WTC11 (cell line): Measurements from ENCODE around the gene HPS1.

ENCODE experiments used
- NR2C2 ChIP-seq: sonication (generic); formaldehyde crosslinking; IDR thresholded peaks from 2 replicates; pipeline ENCODE4 v1.8.0; 2022; ENCODE audit warnings: mild to moderate bottlenecking, missing genetic modification reagents
- SP1 ChIP-seq: sonication (generic); formaldehyde crosslinking; conservative IDR thresholded peaks from 2 replicates; pipeline ENCODE4 v1.8.1; 2022; ENCODE audit warnings: missing genetic modification reagents
- TF ChIP-seq, protein P1 (sequence below): fragments of 200-600 bp; IDR thresholded peaks from 2 replicates; pipeline ENCODE4 v1.8.0; 2022; ENCODE audit warnings: antibody characterized with exemption
- TF ChIP-seq, protein P2 (sequence below): fragments of 250-450 bp; sonication (Bioruptor Pico); IDR thresholded peaks from 2 replicates; pipeline ENCODE4 v2.1.2; 2022; ENCODE audit warnings: mild to moderate bottlenecking, moderate library complexity

DNA sequence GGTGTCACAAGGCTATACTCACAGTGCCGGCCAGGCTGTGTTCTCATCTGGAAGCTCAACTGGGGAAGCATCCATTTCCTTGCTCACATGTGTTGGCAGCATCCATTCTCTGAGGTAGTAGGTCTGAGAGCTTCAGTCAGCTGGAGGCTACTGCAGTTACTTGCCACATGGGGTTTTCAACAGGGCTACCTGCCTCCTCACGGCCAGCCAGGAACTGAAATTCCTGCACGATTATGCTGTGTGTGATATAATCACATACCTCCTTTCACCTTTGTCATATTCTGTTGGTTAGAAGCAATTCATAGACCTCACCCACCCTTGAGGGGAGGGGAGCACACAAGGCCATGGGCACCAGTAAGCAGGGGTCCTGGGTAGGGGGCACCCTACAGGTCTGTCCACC, 69.2 kb downstream of the HPS1 start:
- no peak for TF ChIP-seq NR2C2 (CRISPR knock-in tag)
- TF ChIP-seq, protein P1, sequence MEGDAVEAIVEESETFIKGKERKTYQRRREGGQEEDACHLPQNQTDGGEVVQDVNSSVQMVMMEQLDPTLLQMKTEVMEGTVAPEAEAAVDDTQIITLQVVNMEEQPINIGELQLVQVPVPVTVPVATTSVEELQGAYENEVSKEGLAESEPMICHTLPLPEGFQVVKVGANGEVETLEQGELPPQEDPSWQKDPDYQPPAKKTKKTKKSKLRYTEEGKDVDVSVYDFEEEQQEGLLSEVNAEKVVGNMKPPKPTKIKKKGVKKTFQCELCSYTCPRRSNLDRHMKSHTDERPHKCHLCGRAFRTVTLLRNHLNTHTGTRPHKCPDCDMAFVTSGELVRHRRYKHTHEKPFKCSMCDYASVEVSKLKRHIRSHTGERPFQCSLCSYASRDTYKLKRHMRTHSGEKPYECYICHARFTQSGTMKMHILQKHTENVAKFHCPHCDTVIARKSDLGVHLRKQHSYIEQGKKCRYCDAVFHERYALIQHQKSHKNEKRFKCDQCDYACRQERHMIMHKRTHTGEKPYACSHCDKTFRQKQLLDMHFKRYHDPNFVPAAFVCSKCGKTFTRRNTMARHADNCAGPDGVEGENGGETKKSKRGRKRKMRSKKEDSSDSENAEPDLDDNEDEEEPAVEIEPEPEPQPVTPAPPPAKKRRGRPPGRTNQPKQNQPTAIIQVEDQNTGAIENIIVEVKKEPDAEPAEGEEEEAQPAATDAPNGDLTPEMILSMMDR = no peak
- TF ChIP-seq, protein P2, sequence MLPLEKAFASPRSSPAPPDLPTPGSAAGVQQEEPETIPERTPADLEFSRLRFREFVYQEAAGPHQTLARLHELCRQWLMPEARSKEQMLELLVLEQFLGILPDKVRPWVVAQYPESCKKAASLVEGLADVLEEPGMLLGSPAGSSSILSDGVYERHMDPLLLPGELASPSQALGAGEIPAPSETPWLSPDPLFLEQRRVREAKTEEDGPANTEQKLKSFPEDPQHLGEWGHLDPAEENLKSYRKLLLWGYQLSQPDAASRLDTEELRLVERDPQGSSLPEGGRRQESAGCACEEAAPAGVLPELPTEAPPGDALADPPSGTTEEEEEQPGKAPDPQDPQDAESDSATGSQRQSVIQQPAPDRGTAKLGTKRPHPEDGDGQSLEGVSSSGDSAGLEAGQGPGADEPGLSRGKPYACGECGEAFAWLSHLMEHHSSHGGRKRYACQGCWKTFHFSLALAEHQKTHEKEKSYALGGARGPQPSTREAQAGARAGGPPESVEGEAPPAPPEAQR = no peak
- no peak for TF ChIP-seq SP1
